Measurements from ENCODE around the gene FBN1. TPM values are rescaled to one million over a fixed set of nuclear protein-coding genes. Genes with fewer than 3 reads are reported as not detected.

The FBN1 gene
- total and polyA plus RNA-seq, 2 of the 13 experiments (the other 11 are each of a cell fraction or from before 2014, with no cell fraction given), result 1.5 to 3.0 TPM

GRCh38 chr15:48550822-48551525 is 94.5 kb downstream of the FBN1 start (continued):
- TF ChIP-seq REL (CRISPR knock-in tag; conservative IDR thresholded peaks at IDR 0.05), result no peak

GRCh38 chr15:48548455-48548854 is 97.1 kb downstream of the FBN1 start:
- BruUV-seq (replicated peaks), result no TSS peak
- intact Hi-C loops (cut with micrococcal nuclease; ENCODE audit: unreplicated experiment) (no loop called here), in situ Hi-C loops (cut with HindIII; ENCODE audit: extremely low pct_ligation_motif_present, low pct_unique_long_range_greater_than_20kb) (no loop called here)
- Histone ChIP-seq H3K36me3 (replicated peaks in 1 of 2; ENCODE audit: control insufficient read depth in 1 of 2, insufficient read depth in 2 of 2, low read length in 2 of 2) (no peaks in the 10 kb centered on the region), H3K9ac (ENCODE audit: insufficient read depth, low read depth, low read length) (no peak overlapping the region), H3K4me1 (ENCODE audit: insufficient read depth, low read length) (no peaks in the 10 kb centered on the region), H3K4me3 (replicated peaks in 1 of 3; ENCODE audit: insufficient read depth in 1 of 3, low read depth in 2 of 3, low read length in 3 of 3) (no peak overlapping the region), H4K20me1 (ENCODE audit: insufficient read depth, low read length) (no peaks in the 10 kb centered on the region), H3K4me2 (ENCODE audit: low read depth, low read length) (no peak overlapping the region), H3K27ac (ENCODE audit: extremely low read length, insufficient read depth, low read length) (no peak overlapping the region), H3K27me3 (ENCODE audit: control insufficient read depth in 1 of 2, insufficient read depth in 2 of 2, low read length in 2 of 2) (no peaks in the 10 kb centered on the region), H2AFZ (ENCODE audit: low read length) (no peak overlapping the region), H3K9me3 (ENCODE audit: low read length) (no peaks in the 10 kb centered on the region), H3K79me2 (ENCODE audit: insufficient read depth, low read length) (no peaks in the 10 kb centered on the region)
- ATAC-seq (no peak), FAIRE-seq (no peak), DNase-seq (ENCODE audit: low spot score) (no peak)
- ChIA-PET CTCF (ENCODE audit: low intra/inter-chr PET ratio, low total read pairs) (no interaction called here), POLR2A (no interaction called here)
- 55% methylated on average over 2 of the region's 2 CpGs for WGBS (ENCODE audit: low lambda C conversion rate)
- TF ChIP-seq KLF15 (CRISPR knock-in tag; IDR thresholded peaks at IDR 0.05; ENCODE audit: borderline replicate concordance) (no peak), RFX3 (CRISPR knock-in tag; IDR thresholded peaks at IDR 0.05) (no peak)

DNA sequence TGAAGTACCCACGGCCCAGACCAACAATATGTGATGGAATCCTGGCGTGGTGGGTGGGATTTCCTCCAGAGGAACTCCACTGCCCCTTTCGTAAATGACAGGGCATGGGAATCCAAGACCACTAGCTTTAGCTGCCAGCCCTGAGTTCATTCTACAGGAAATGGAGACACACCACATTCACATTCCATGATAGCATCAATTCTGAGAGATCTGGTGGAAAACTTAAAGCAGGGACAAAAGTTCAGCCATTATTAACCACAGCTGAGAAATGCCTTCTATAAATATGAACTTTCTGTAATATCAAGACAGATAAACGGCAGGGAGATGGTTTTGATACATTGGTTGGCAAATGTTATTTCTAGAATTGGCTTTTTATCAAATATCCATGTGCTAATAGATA is 98.2 kb downstream of the FBN1 start:
- Histone ChIP-seq H3K9me3 (ENCODE audit: low read length) (no peaks in the 10 kb centered on the region), H3K27me3 (ENCODE audit: control insufficient read depth in 1 of 2, insufficient read depth in 2 of 2, low read length in 2 of 2) (no peaks in the 10 kb centered on the region), H3K9ac (ENCODE audit: insufficient read depth, low read depth, low read length) (no peak overlapping the region), H3K79me2 (ENCODE audit: insufficient read depth, low read length) (no peaks in the 10 kb centered on the region), H4K20me1 (ENCODE audit: insufficient read depth, low read length) (no peaks in the 10 kb centered on the region), H3K36me3 (replicated peaks in 1 of 2; ENCODE audit: control insufficient read depth in 1 of 2, insufficient read depth in 2 of 2, low read length in 2 of 2) (no peaks in the 10 kb centered on the region), H3K4me2 (ENCODE audit: low read depth, low read length) (no peak overlapping the region), H2AFZ (ENCODE audit: low read length) (no peak overlapping the region), H3K4me3 (replicated peaks in 1 of 3; ENCODE audit: insufficient read depth in 1 of 3, low read depth in 2 of 3, low read length in 3 of 3) (no peak overlapping the region), H3K27ac (ENCODE audit: extremely low read length, insufficient read depth, low read length) (no peak overlapping the region), H3K4me1 (ENCODE audit: insufficient read depth, low read length) (no peaks in the 10 kb centered on the region)
- no peak for DNase-seq (ENCODE audit: low spot score)
- FAIRE-seq, result no peak
- intact Hi-C loops (cut with micrococcal nuclease; ENCODE audit: unreplicated experiment), result no loop called here
- in situ Hi-C loops (cut with HindIII; ENCODE audit: extremely low pct_ligation_motif_present, low pct_unique_long_range_greater_than_20kb), result no loop called here
- ChIA-PET CTCF (ENCODE audit: low intra/inter-chr PET ratio, low total read pairs) (no interaction called here), POLR2A (no interaction called here)
- WGBS (ENCODE audit: low lambda C conversion rate), result 11% methylated on average over 4 of the region's 4 CpGs
- BruUV-seq (replicated peaks), result no TSS peak
- ATAC-seq, result no peak
- TF ChIP-seq, protein P1, sequence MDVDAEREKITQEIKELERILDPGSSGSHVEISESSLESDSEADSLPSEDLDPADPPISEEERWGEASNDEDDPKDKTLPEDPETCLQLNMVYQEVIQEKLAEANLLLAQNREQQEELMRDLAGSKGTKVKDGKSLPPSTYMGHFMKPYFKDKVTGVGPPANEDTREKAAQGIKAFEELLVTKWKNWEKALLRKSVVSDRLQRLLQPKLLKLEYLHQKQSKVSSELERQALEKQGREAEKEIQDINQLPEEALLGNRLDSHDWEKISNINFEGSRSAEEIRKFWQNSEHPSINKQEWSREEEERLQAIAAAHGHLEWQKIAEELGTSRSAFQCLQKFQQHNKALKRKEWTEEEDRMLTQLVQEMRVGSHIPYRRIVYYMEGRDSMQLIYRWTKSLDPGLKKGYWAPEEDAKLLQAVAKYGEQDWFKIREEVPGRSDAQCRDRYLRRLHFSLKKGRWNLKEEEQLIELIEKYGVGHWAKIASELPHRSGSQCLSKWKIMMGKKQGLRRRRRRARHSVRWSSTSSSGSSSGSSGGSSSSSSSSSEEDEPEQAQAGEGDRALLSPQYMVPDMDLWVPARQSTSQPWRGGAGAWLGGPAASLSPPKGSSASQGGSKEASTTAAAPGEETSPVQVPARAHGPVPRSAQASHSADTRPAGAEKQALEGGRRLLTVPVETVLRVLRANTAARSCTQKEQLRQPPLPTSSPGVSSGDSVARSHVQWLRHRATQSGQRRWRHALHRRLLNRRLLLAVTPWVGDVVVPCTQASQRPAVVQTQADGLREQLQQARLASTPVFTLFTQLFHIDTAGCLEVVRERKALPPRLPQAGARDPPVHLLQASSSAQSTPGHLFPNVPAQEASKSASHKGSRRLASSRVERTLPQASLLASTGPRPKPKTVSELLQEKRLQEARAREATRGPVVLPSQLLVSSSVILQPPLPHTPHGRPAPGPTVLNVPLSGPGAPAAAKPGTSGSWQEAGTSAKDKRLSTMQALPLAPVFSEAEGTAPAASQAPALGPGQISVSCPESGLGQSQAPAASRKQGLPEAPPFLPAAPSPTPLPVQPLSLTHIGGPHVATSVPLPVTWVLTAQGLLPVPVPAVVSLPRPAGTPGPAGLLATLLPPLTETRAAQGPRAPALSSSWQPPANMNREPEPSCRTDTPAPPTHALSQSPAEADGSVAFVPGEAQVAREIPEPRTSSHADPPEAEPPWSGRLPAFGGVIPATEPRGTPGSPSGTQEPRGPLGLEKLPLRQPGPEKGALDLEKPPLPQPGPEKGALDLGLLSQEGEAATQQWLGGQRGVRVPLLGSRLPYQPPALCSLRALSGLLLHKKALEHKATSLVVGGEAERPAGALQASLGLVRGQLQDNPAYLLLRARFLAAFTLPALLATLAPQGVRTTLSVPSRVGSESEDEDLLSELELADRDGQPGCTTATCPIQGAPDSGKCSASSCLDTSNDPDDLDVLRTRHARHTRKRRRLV (CRISPR knock-in tag; IDR thresholded peaks at IDR 0.05), result no peak
- TF ChIP-seq ZNF7 (CRISPR knock-in tag; IDR thresholded peaks at IDR 0.05), result no peak
- TF ChIP-seq RBAK (CRISPR knock-in tag; IDR thresholded peaks at IDR 0.05), result no peak
- TF ChIP-seq TOE1 (CRISPR knock-in tag; IDR thresholded peaks at IDR 0.05), result no peak
- TF ChIP-seq SSRP1 (CRISPR knock-in tag; IDR thresholded peaks at IDR 0.05), result no peak
- TF ChIP-seq ZNF75D (CRISPR knock-in tag; IDR thresholded peaks at IDR 0.05; ENCODE audit: borderline replicate concordance), result no peak
- no peak for TF ChIP-seq POLR2AphosphoS5 (IDR thresholded peaks at IDR 0.05; ENCODE audit: low read depth, low read length)
- no peak for TF ChIP-seq TP53 (CRISPR knock-in tag; conservative IDR thresholded peaks at IDR 0.05)
- no peak for TF ChIP-seq ZBTB7A (CRISPR knock-in tag; IDR thresholded peaks at IDR 0.05)
- no peak for TF ChIP-seq TEAD2 (CRISPR knock-in tag; IDR thresholded peaks at IDR 0.05)
- no peak for TF ChIP-seq ATF7 (IDR thresholded peaks at IDR 0.05)
- no peak for TF ChIP-seq ATF7 (CRISPR knock-in tag; IDR thresholded peaks at IDR 0.05)
